ENCODE results near the gene LRRK1.

DNA sequence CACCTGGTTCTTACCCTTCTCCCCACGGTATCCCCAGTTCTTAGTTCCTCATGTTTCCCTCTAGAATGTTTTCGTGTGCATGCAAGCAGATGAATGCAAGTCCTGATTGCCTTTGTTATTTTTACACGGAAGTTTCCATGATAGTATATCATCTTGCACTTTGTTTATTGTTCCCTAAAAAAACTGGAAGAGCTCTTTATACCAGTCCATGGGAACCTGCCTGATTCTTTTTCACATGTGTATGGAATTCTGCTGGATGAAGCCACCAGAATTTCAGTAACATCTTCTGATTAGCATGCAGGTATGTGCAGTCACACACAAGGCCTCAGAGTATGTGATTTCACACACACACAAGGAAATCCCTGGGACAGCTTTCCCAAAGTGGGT is 16.0 kb upstream of the LRRK1 start:
- TF ChIP-seq, protein P1, sequence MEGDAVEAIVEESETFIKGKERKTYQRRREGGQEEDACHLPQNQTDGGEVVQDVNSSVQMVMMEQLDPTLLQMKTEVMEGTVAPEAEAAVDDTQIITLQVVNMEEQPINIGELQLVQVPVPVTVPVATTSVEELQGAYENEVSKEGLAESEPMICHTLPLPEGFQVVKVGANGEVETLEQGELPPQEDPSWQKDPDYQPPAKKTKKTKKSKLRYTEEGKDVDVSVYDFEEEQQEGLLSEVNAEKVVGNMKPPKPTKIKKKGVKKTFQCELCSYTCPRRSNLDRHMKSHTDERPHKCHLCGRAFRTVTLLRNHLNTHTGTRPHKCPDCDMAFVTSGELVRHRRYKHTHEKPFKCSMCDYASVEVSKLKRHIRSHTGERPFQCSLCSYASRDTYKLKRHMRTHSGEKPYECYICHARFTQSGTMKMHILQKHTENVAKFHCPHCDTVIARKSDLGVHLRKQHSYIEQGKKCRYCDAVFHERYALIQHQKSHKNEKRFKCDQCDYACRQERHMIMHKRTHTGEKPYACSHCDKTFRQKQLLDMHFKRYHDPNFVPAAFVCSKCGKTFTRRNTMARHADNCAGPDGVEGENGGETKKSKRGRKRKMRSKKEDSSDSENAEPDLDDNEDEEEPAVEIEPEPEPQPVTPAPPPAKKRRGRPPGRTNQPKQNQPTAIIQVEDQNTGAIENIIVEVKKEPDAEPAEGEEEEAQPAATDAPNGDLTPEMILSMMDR (optimal IDR thresholded peaks at IDR 0.05 in 1 of 3, IDR thresholded peaks at IDR 0.05 in 1 of 3, conservative IDR thresholded peaks at IDR 0.05 in 1 of 3; ENCODE audit: extremely low read depth in 1 of 3, insufficient read depth in 2 of 3, low read length in 3 of 3), result no peak
- no peak for TF ChIP-seq EZH2 (IDR thresholded peaks at IDR 0.05; ENCODE audit: low read length)
